ENCODE measurements around the gene PNKP.
A peak's percentile ranks its signal among the peaks of the same experiment; 100 is the strongest.

The PNKP gene

DNA sequence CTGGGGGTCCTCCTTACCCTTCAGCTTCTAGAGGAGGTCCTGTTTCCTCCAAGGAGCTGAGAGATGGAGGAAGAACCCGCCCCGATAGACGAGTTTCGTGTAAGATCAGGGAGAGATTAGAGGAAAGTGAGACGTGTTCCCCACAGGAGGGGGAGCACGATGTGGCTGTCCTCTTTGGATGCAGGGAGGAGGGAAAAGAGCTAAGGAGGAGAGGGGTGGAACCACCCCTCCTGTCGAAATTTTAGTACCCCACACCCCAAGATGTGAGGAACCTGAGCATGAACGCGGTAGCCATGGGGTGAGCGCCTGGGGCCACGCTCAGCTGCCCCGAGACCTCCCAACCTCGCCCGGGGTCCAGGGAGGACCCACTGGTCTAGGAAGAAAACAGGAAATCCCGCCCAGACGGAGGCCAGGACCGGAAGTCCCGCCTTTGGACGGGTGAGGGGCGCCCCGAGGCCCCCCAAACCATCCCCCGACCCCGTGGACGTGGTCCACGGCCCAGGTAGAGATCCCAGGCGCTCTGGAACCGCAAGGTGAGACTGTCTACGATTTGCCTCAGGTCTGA, 8.6 kb upstream of the PNKP start:
- Histone ChIP-seq H3K27ac (ENCODE audit: insufficient read depth in 1 of 2, low read depth in 1 of 2, low read length in 2 of 2, poor library complexity in 1 of 2, severe bottlenecking in 2 of 2) (peak overlapping the region; percentile 99 to 100), H3K9me3 (ENCODE audit: control extremely low read depth in 1 of 5, control insufficient read depth in 4 of 5, insufficient read depth in 2 of 5, low read depth in 1 of 5, low read length in 4 of 5) (no peaks in the 10 kb centered on the region), H3K4me1 (ENCODE audit: control extremely low read depth in 1 of 4, control insufficient read depth in 4 of 4, insufficient read depth in 4 of 4, low read length in 3 of 4) (peaks cover 0 to 40% (median 28%) of the 10 kb centered on the region in 4 experiments), H3K27me3 (replicated peaks in 2 of 5; ENCODE audit: control insufficient read depth in 4 of 5, insufficient read depth in 5 of 5, low read length in 4 of 5) (no peaks in the 10 kb centered on the region), H3K36me3 (ENCODE audit: control insufficient read depth in 4 of 4, insufficient read depth in 4 of 4, low read length in 3 of 4) (peaks cover 6 to 40% (median 27%) of the 10 kb centered on the region in 4 experiments), H3K4me3 (ENCODE audit: control insufficient read depth in 1 of 7, extremely low read depth in 1 of 7, insufficient read depth in 4 of 7, low read depth in 2 of 7, low read length in 6 of 7) (peak overlapping the region; percentile 68 to 100 (median 100))
- POLR2A ChIA-PET = interaction anchor here (0.6 to 2.3 kb wide), 8 partner anchors 10 to 1238 kb away, joined by 3 to 15 read pairs (median 4); partner anchors contain the start of genes ATF5, NUP62, PTOV1 and RCN3
- 0% methylated on average over 24 of the region's 28 CpGs for WGBS (ENCODE audit: insufficient coverage)
- DNase-seq = peak; percentile 52 to 62 (median 61)
- CTCF ChIA-PET = interaction anchor here (0.9 to 2.5 kb wide), 3 partner anchors 11 to 65 kb away, joined by 3 to 8 read pairs (median 4); no protein-coding TSS in a partner anchor

DNA sequence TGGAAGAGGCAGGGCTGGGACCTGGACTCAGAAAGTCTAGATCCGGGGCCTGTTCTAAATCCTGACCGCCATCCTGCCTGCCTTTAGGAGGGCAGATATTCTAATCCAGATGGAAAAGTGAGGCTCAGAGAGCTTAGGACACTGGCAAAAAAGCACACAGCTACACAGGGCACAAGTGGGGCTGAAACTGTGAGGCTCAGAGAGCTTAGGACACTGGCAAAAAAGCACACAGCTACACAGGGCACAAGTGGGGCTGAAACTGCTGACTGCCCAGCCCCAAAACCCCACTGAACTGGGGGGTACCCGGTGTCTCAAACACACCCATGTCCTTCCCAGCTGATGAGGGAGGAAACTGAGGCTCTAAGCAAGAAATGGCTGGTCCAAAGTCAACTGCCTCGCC, 7.8 kb upstream of the PNKP start:
- CTCF ChIA-PET = interaction anchor here (0.9 to 2.5 kb wide), 3 partner anchors 10 to 64 kb away, joined by 3 to 8 read pairs (median 4); no protein-coding TSS in a partner anchor
- Histone ChIP-seq H3K9me3 (ENCODE audit: control extremely low read depth in 1 of 5, control insufficient read depth in 4 of 5, insufficient read depth in 2 of 5, low read depth in 1 of 5, low read length in 4 of 5) (no peaks in the 10 kb centered on the region), H3K4me3 (ENCODE audit: control insufficient read depth in 1 of 7, extremely low read depth in 1 of 7, insufficient read depth in 4 of 7, low read depth in 2 of 7, low read length in 6 of 7) (peak overlapping the region in 5 of 7 experiments; percentile 99 to 100 (median 100)), H3K27me3 (replicated peaks in 2 of 5; ENCODE audit: control insufficient read depth in 4 of 5, insufficient read depth in 5 of 5, low read length in 4 of 5) (no peaks in the 10 kb centered on the region), H3K36me3 (ENCODE audit: control insufficient read depth in 4 of 4, insufficient read depth in 4 of 4, low read length in 3 of 4) (peaks cover 1 to 35% (median 20%) of the 10 kb centered on the region in 4 experiments), H3K27ac (ENCODE audit: insufficient read depth in 1 of 2, low read depth in 1 of 2, low read length in 2 of 2, poor library complexity in 1 of 2, severe bottlenecking in 2 of 2) (peak overlapping the region; percentile 99 to 100), H3K4me1 (ENCODE audit: control extremely low read depth in 1 of 4, control insufficient read depth in 4 of 4, insufficient read depth in 4 of 4, low read length in 3 of 4) (peaks cover 0 to 47% (median 35%) of the 10 kb centered on the region in 4 experiments)
- WGBS (ENCODE audit: insufficient coverage) = 100% methylated on average over 4 of the region's 4 CpGs
- DNase-seq = no peak
- POLR2A ChIA-PET = no interaction called here

DNA sequence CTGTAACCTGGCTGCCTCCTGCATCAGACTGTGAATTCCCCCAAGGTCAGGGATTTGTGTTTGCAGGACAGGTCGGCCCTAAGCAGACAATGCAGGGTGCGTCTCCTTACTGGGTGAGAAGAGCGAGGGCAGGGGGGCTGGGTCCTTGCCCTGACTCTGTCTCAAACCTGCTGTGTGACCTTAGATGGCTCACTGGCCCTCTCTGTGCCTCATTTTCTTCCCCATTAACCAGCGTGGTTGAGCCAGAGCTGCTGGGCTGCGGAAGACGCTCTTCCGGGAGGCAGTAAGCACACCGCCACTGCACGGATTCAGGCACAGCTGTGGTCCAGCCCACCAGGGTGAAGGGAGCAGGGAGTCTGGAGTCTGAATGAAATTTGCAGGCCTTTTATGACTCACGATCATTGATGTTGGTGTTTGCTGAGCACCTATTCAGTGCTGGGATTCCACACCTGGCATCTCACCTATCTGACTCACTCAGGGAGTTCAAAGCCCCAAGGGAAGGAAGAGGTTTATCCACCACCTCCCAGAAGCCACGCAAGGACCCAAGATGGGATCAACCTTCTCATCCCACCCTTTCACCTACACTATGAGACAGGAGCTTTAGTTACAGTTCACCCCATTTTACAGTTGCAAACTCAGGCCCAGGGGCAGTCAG, 7.3 kb upstream of the PNKP start:
- H3K4me1 ChIP-seq (ENCODE audit: control extremely low read depth in 1 of 4, control insufficient read depth in 4 of 4, insufficient read depth in 4 of 4, low read length in 3 of 4) = peaks cover 0 to 51% (median 40%) of the 10 kb centered on the region in 4 experiments
- peaks cover 0 to 32% (median 18%) of the 10 kb centered on the region in 4 experiments for H3K36me3 ChIP-seq (ENCODE audit: control insufficient read depth in 4 of 4, insufficient read depth in 4 of 4, low read length in 3 of 4)
- H3K4me3 ChIP-seq (ENCODE audit: control insufficient read depth in 1 of 7, extremely low read depth in 1 of 7, insufficient read depth in 4 of 7, low read depth in 2 of 7, low read length in 6 of 7) = no peak overlapping the region
- no peaks in the 10 kb centered on the region for H3K9me3 ChIP-seq (ENCODE audit: control extremely low read depth in 1 of 5, control insufficient read depth in 4 of 5, insufficient read depth in 2 of 5, low read depth in 1 of 5, low read length in 4 of 5)
- CTCF ChIA-PET = interaction anchor here (0.9 to 2.5 kb wide), 2 partner anchors 10 to 64 kb away, joined by 4 to 8 read pairs; no protein-coding TSS in a partner anchor
- no peak overlapping the region for H3K27ac ChIP-seq (ENCODE audit: insufficient read depth in 1 of 2, low read depth in 1 of 2, low read length in 2 of 2, poor library complexity in 1 of 2, severe bottlenecking in 2 of 2)
- no peak for DNase-seq
- no peaks in the 10 kb centered on the region for H3K27me3 ChIP-seq (replicated peaks in 2 of 5; ENCODE audit: control insufficient read depth in 4 of 5, insufficient read depth in 5 of 5, low read length in 4 of 5)
- POLR2A ChIA-PET = no interaction called here
- 99% methylated on average over 10 of the region's 11 CpGs for WGBS (ENCODE audit: insufficient coverage)

DNA sequence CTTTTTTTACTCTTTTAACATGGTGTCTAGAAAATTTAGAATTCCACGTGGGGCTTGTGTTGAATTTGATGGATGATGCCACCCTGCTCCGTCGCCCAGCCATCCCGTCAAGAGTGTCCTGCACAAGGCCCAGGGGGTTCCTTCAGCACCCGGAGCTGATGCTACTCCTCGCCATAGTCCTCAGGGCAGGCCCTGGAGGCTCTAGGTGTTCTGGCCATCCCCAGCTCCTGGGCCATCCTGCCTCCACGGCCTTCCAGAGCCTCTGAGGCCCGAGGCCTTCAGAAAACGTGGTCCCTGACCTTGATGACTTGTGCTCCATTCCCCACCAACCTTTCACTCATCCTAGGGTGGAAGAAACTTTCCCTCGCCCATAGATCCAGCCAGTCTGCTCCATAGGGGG, 6.5 kb upstream of the PNKP start:
- ChIA-PET POLR2A (no interaction called here), CTCF (no interaction called here)
- 93% methylated on average over 8 of the region's 10 CpGs for WGBS (ENCODE audit: insufficient coverage)
- H3K27me3 ChIP-seq (replicated peaks in 2 of 5; ENCODE audit: control insufficient read depth in 4 of 5, insufficient read depth in 5 of 5, low read length in 4 of 5) = no peaks in the 10 kb centered on the region
- H3K9me3 ChIP-seq (ENCODE audit: control extremely low read depth in 1 of 5, control insufficient read depth in 4 of 5, insufficient read depth in 2 of 5, low read depth in 1 of 5, low read length in 4 of 5) = no peaks in the 10 kb centered on the region
- H3K27ac ChIP-seq (ENCODE audit: insufficient read depth in 1 of 2, low read depth in 1 of 2, low read length in 2 of 2, poor library complexity in 1 of 2, severe bottlenecking in 2 of 2) = peak overlapping the region in 1 of 2 experiments; percentile 14
- H3K4me1 ChIP-seq (ENCODE audit: control extremely low read depth in 1 of 4, control insufficient read depth in 4 of 4, insufficient read depth in 4 of 4, low read length in 3 of 4) = peaks cover 0 to 54% (median 42%) of the 10 kb centered on the region in 4 experiments
- H3K4me3 ChIP-seq (ENCODE audit: control insufficient read depth in 1 of 7, extremely low read depth in 1 of 7, insufficient read depth in 4 of 7, low read depth in 2 of 7, low read length in 6 of 7) = no peak overlapping the region
- DNase-seq = no peak
- H3K36me3 ChIP-seq (ENCODE audit: control insufficient read depth in 4 of 4, insufficient read depth in 4 of 4, low read length in 3 of 4) = peaks cover 0 to 24% (median 13%) of the 10 kb centered on the region in 4 experiments

DNA sequence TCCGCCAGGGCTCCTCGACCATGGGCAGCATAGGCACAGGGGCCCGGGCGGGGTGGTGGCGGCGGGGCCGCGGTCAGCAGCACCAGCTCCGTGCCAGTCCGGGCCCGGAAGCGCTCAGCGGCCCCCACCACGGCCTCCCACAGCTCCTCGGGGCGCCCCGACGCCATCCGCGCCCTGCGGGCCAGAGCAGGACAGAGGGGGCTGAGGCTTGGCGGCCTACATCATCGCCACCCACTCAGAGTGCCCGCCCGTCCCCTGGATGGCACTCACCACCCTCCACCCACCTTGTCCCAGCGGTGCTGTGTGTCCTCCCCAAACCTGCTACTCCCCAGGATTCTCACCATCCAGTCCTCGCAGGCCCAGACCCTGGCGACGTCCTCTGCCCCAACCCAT, 5.7 kb upstream of the PNKP start:
- POLR2A ChIA-PET = no interaction called here
- H3K4me1 ChIP-seq (ENCODE audit: control extremely low read depth in 1 of 4, control insufficient read depth in 4 of 4, insufficient read depth in 4 of 4, low read length in 3 of 4) = peaks cover 3 to 54% (median 42%) of the 10 kb centered on the region in 4 experiments
- no peak overlapping the region for H3K4me3 ChIP-seq (ENCODE audit: control insufficient read depth in 1 of 7, extremely low read depth in 1 of 7, insufficient read depth in 4 of 7, low read depth in 2 of 7, low read length in 6 of 7)
- CTCF ChIA-PET = no interaction called here
- no peak overlapping the region for H3K27ac ChIP-seq (ENCODE audit: insufficient read depth in 1 of 2, low read depth in 1 of 2, low read length in 2 of 2, poor library complexity in 1 of 2, severe bottlenecking in 2 of 2)
- DNase-seq = peak in 1 of 3 donors; percentile 37
- WGBS (ENCODE audit: insufficient coverage) = 97% methylated on average over 14 of the region's 29 CpGs
- no peaks in the 10 kb centered on the region for H3K27me3 ChIP-seq (replicated peaks in 2 of 5; ENCODE audit: control insufficient read depth in 4 of 5, insufficient read depth in 5 of 5, low read length in 4 of 5)
- H3K36me3 ChIP-seq (ENCODE audit: control insufficient read depth in 4 of 4, insufficient read depth in 4 of 4, low read length in 3 of 4) = peaks cover 0 to 23% (median 12%) of the 10 kb centered on the region in 4 experiments
- H3K9me3 ChIP-seq (ENCODE audit: control extremely low read depth in 1 of 5, control insufficient read depth in 4 of 5, insufficient read depth in 2 of 5, low read depth in 1 of 5, low read length in 4 of 5) = no peaks in the 10 kb centered on the region

DNA sequence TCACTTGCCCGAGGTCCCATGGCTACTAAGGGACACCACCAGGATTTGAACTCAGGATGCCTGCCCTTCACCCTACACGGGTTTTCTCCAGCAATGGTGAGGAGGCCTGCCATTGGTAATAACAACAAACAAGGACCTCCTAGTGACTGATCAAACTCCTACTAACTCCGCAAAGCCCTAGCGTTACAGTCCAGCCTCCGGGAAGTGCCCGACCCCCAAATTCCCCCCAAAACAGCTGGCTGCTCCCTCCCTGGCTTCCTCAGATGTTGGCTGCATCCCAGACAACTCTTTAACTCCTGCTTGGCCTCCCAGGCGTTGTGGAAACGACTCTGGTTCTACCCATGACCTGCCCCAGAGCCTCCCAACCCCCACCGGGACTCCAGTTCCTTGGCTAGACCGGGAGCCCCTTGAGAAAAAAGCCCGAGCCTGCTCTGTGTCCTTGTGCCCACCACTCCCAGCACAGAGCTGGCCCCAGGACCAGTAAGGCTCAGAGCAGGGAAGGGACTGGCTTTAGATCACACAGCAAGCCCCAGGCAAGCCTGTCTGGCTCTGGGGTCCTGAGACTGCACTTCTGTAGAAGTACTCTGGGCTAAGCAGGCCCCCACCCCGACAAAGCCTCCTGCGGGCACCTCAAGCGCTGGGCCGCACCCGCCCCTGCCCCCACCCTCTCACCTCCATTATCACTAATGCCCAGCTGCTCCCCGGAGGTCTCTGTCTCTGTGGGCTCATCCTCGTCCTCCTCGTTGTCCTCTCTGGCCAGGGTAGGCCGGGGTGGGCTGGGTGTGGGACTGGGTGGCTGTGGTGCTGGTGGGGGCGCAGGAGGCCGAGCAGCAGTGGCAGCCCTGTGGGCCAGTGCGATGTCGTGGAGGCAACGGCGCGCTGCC, 5.1 kb upstream of the PNKP start:
- no peak for DNase-seq
- POLR2A ChIA-PET = no interaction called here
- Histone ChIP-seq H3K27ac (ENCODE audit: insufficient read depth in 1 of 2, low read depth in 1 of 2, low read length in 2 of 2, poor library complexity in 1 of 2, severe bottlenecking in 2 of 2) (no peak overlapping the region), H3K4me3 (ENCODE audit: control insufficient read depth in 1 of 7, extremely low read depth in 1 of 7, insufficient read depth in 4 of 7, low read depth in 2 of 7, low read length in 6 of 7) (no peak overlapping the region), H3K9me3 (ENCODE audit: control extremely low read depth in 1 of 5, control insufficient read depth in 4 of 5, insufficient read depth in 2 of 5, low read depth in 1 of 5, low read length in 4 of 5) (no peaks in the 10 kb centered on the region), H3K4me1 (ENCODE audit: control extremely low read depth in 1 of 4, control insufficient read depth in 4 of 4, insufficient read depth in 4 of 4, low read length in 3 of 4) (peaks cover 4 to 58% (median 44%) of the 10 kb centered on the region in 4 experiments), H3K36me3 (ENCODE audit: control insufficient read depth in 4 of 4, insufficient read depth in 4 of 4, low read length in 3 of 4) (peaks cover 0 to 23% (median 12%) of the 10 kb centered on the region in 4 experiments), H3K27me3 (replicated peaks in 2 of 5; ENCODE audit: control insufficient read depth in 4 of 5, insufficient read depth in 5 of 5, low read length in 4 of 5) (no peaks in the 10 kb centered on the region)
- CTCF ChIA-PET = no interaction called here
- WGBS (ENCODE audit: insufficient coverage) = 96% methylated on average over 17 of the region's 27 CpGs

Data from common myeloid progenitor, CD34-positive (primary cell).